OCI-LY7 (cell line): ENCODE data around the gene PHF14. TPM values are rescaled to one million over a fixed set of nuclear protein-coding genes. Genes with fewer than 3 reads are reported as not detected.

ENCODE experiments used
- BruUV-seq: library from RNA; stranded (reverse); fragments of 400-500 nt; replicated peaks from 2 replicates; lab custom pipeline; 2021; lab: Mats Ljungman, UMichigan
- CTCF ChIA-PET: fragments of 300-600 bp; sonication (Branson Sonifier 250); formaldehyde crosslinking; loops from one replicate; lab custom pipeline; 2022; ENCODE audit warnings: antibody characterized with exemption; ENCODE audit not compliant: unreplicated experiment; lab: Charles Lee
- POLR2A ChIA-PET: fragments of 300-600 bp; sonication (Branson Sonifier 250); formaldehyde crosslinking; loops from one replicate; lab custom pipeline; 2022; ENCODE audit warnings: antibody characterized with exemption; lab: Charles Lee
- DNase-seq: peaks from one replicate; pipeline ENCODE4 v3.0.0-alpha.2; 2015; ENCODE audit warnings: low spot score
- H2AFZ ChIP-seq: fragments of 200-600 bp; sonication (generic), shearing (Covaris generic); 2 replicates; pipeline ENCODE4 v1.6.1; 2014; ENCODE audit warnings: mild to moderate bottlenecking, antibody characterized with exemption, low read length, moderate library complexity
- H3K27ac ChIP-seq: fragments of 200-600 bp; sonication (generic); 2 replicates; pipeline ENCODE4 v1.5.1; 2014; ENCODE audit warnings: mixed run types, low read depth, mild to moderate bottlenecking, moderate library complexity, low read length, inconsistent platforms; ENCODE audit not compliant: poor library complexity, severe bottlenecking
- H3K36me3 ChIP-seq: fragments of 200-600 bp; sonication (generic); 2 replicates; pipeline ENCODE4 v1.6.1; 2014; ENCODE audit warnings: mild to moderate bottlenecking, antibody characterized with exemption, low read length, moderate library complexity, mixed read lengths; ENCODE audit not compliant: insufficient read depth
- H3K4me1 ChIP-seq: fragments of 200-600 bp; sonication (generic); 2 replicates; pipeline ENCODE4 v1.5.1; 2014; ENCODE audit warnings: mild to moderate bottlenecking, low read length; ENCODE audit not compliant: insufficient read depth, poor library complexity, severe bottlenecking
- H3K4me2 ChIP-seq: fragments of 200-600 bp; sonication (generic); 2 replicates; pipeline ENCODE4 v1.6.1; 2014; ENCODE audit warnings: mild to moderate bottlenecking, low read length
- H3K4me3 ChIP-seq: fragments of 200-600 bp; sonication (generic); 2 replicates; pipeline ENCODE4 v1.5.1; 2014; ENCODE audit warnings: mild to moderate bottlenecking, low read depth, low read length; ENCODE audit not compliant: poor library complexity, severe bottlenecking
- H3K79me2 ChIP-seq: fragments of 200-600 bp; sonication (generic); 2 replicates; pipeline ENCODE4 v1.6.1; 2016; ENCODE audit warnings: low read depth, mild to moderate bottlenecking, low read length, moderate library complexity, mixed read lengths; ENCODE audit not compliant: insufficient read depth
- H3K9me2 ChIP-seq: fragments of 200-600 bp; sonication (generic); 2 replicates; pipeline ENCODE4 v1.6.1; 2016; ENCODE audit warnings: mild to moderate bottlenecking, low read length, mixed read lengths; ENCODE audit not compliant: insufficient read depth
- H3K9me3 ChIP-seq: fragments of 200-600 bp; sonication (generic); 2 replicates; pipeline ENCODE4 v1.6.1; 2014; ENCODE audit warnings: mild to moderate bottlenecking, mixed run types, low read length, mixed read lengths
- H4K20me1 ChIP-seq: fragments of 200-600 bp; sonication (generic); 2 replicates; pipeline ENCODE4 v1.6.1; 2014; ENCODE audit warnings: mild to moderate bottlenecking, antibody characterized with exemption, low read length, moderate library complexity, mixed read lengths; ENCODE audit not compliant: insufficient read depth
- CTCF ChIP-seq: fragments of 200-600 bp; sonication (generic); conservative IDR thresholded peaks from 2 replicates; pipeline ENCODE4 v1.5.1; 2014; ENCODE audit warnings: mild to moderate bottlenecking, antibody characterized with exemption, low read length, moderate library complexity, mixed read lengths
- EZH2phosphoT487 ChIP-seq: fragments of 200-600 bp; sonication (generic); IDR thresholded peaks from 2 replicates; pipeline ENCODE4 v1.6.1; 2018; ENCODE audit warnings: low read depth, borderline replicate concordance, mild to moderate bottlenecking, mixed run types, antibody characterized with exemption, low read length, moderate library complexity, mixed read lengths
- intact Hi-C: fragments of 100-400 bp; cut with micrococcal nuclease; formaldehyde crosslinking; loops from one replicate; pipeline ENCODE4 v1.10.0; 2022; ENCODE audit not compliant: unreplicated experiment
- total RNA-seq, 2 experiments: library from RNA; depleted of rRNA in 1 of 2; stranded (reverse); fragments of >200 nt in 1 of 2; shearing (Covaris generic) in 1 of 2; gene quantifications; 2 replicates each; pipeline ENCODE4 v1.2.3, GENCODE V29; 2014 to 2022

The PHF14 gene
- total RNA-seq, 2 experiments from 2014 or later = 39.9 to 55.5 TPM

GRCh38 chr7:11182736-11183135 lies 209.1 kb downstream of the PHF14 start:
- Histone ChIP-seq H3K4me2 (no peak overlapping the region), H3K79me2 (no peaks in the 10 kb centered on the region), H3K36me3 (no peaks in the 10 kb centered on the region), H3K27ac (no peak overlapping the region), H3K9me3 (no peaks in the 10 kb centered on the region), H2AFZ (no peak overlapping the region), H3K4me1 (no peaks in the 10 kb centered on the region), H3K9me2 (no peaks in the 10 kb centered on the region), H4K20me1 (no peaks in the 10 kb centered on the region), H3K4me3 (no peak overlapping the region)
- TF ChIP-seq CTCF (no peak), EZH2phosphoT487 (no peak)
- ChIA-PET POLR2A (interaction anchor here (1.3 to 1.4 kb wide), 2 partner anchors 25 to 101 kb away, joined by 3 read pairs; no protein-coding TSS in a partner anchor), CTCF (no interaction called here)
- intact Hi-C loops = no loop called here
- DNase-seq = no peak
- no TSS peak for BruUV-seq

DNA sequence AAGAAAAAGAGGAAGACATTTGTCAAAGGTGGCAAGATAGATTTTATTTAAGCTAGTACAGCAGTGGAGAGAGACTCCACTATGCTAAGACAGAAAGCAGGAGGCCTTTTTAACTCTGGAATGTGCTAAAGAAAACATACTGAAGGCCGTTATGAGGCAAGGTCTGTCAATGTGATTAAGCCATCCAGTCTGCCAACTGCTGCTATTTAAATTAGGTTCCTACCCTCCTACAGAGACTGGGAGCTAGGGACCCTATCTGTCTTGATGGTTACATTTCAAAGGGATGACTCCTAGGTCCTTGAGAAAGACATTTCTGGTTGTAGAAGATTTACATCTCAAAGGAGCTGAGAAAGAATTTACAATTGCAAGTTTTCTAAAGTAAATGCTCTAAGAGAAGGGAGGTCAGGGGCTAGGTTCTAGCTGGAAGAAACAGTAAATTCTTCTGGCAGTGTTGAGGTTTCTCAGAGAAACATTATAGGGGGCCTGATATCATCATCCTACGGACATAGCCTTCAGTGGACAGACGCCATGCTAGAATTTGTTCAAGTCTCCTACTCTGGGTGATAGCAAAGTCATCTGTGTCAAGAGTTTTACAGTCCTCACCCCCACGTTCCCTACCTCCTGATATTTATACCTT lies 211.6 kb downstream of the PHF14 start:
- H4K20me1 ChIP-seq = no peaks in the 10 kb centered on the region
- H3K4me2 ChIP-seq = no peak overlapping the region
- no peaks in the 10 kb centered on the region for H3K79me2 ChIP-seq
- no peak overlapping the region for H3K4me3 ChIP-seq
- no peaks in the 10 kb centered on the region for H3K4me1 ChIP-seq
- intact Hi-C loops = no loop called here
- CTCF ChIA-PET = no interaction called here
- H3K9me2 ChIP-seq = no peaks in the 10 kb centered on the region
- H3K9me3 ChIP-seq = no peaks in the 10 kb centered on the region
- no peak for DNase-seq
- no peak overlapping the region for H2AFZ ChIP-seq
- no peaks in the 10 kb centered on the region for H3K36me3 ChIP-seq
- TF ChIP-seq CTCF = no peak
- no peak for TF ChIP-seq EZH2phosphoT487
- no TSS peak for BruUV-seq
- no peak overlapping the region for H3K27ac ChIP-seq
- POLR2A ChIA-PET = no interaction called here

- Histone ChIP-seq H3K36me3 (no peaks in the 10 kb centered on the region), H3K9me3 (no peaks in the 10 kb centered on the region), H3K79me2 (no peaks in the 10 kb centered on the region), H4K20me1 (no peaks in the 10 kb centered on the region), H3K4me3 (no peak overlapping the region), H3K9me2 (no peaks in the 10 kb centered on the region), H2AFZ (no peak overlapping the region), H3K4me2 (no peak overlapping the region), H3K4me1 (no peaks in the 10 kb centered on the region), H3K27ac (no peak overlapping the region)
- no peak for DNase-seq
- TF ChIP-seq EZH2phosphoT487 = no peak
- TF ChIP-seq CTCF = no peak
- ChIA-PET CTCF (interaction anchor here (0.8 to 0.9 kb wide), 2 partner anchors 14 to 23 kb away, joined by 3 read pairs; no protein-coding TSS in a partner anchor), POLR2A (interaction anchor here (0.7 to 0.8 kb wide), 2 partner anchors 38 to 259 kb away, joined by 3 to 4 read pairs; no protein-coding TSS in a partner anchor)
- intact Hi-C loops = no loop called here
- no TSS peak for BruUV-seq
Observed at GRCh38 chr7:11188529-11189310, 215.0 kb downstream of the PHF14 start.
